ENCODE results near the gene BST2. TPM values are rescaled to one million over a fixed set of nuclear protein-coding genes. Genes with fewer than 3 reads are reported as not detected.

The BST2 gene
- total RNA-seq, 1 experiment from 2014 or later = 98.4 TPM

- ChIA-PET POLR2A (no interaction called here), CTCF (interaction anchor here (0.7 kb wide), 1 partner anchor 247 kb away, joined by 3 read pairs; no protein-coding TSS in a partner anchor)
- Mint-ChIP-seq H3K4me3 (ENCODE audit: unreplicated experiment) (no peak overlapping the region), H3K4me1 (ENCODE audit: low read depth, unreplicated experiment) (peaks cover 6% of the 10 kb centered on the region), H3K27ac (ENCODE audit: unreplicated experiment) (no peak overlapping the region), H3K27me3 (ENCODE audit: insufficient read depth, unreplicated experiment) (no peaks in the 10 kb centered on the region), H3K36me3 (ENCODE audit: insufficient read depth, unreplicated experiment) (peaks cover 14% of the 10 kb centered on the region), H3K9me3 (ENCODE audit: unreplicated experiment) (no peaks in the 10 kb centered on the region)
- peaks cover 8% of the 10 kb centered on the region; the same call in 1 of the 2 replicates for H3K4me1 ChIP-seq
- no peak for DNase-seq
- H3K9me3 ChIP-seq = no peaks in the 10 kb centered on the region
- H3K4me3 ChIP-seq (ENCODE audit: low read depth, low read length) = no peak overlapping the region
- TF ChIP-seq CTCF (IDR thresholded peaks at IDR 0.05; ENCODE audit: insufficient read depth in 1 of 2, low read depth in 1 of 2, low read length in 1 of 2, severe bottlenecking in 1 of 2, unreplicated experiment in 1 of 2) = no peak
- no peaks in the 10 kb centered on the region for H3K36me3 ChIP-seq (ENCODE audit: control insufficient read depth, insufficient read depth, low read length)
- H3K27me3 ChIP-seq (replicated peaks; ENCODE audit: control insufficient read depth, insufficient read depth, low read length) = no peaks in the 10 kb centered on the region
- intact Hi-C loops (cut with micrococcal nuclease; ENCODE audit: unreplicated experiment) = no loop called here
- BruUV-seq (replicated peaks) = no TSS peak
Observed at GRCh38 chr19:17421942-17422341, 16.5 kb upstream of the BST2 start.

- Histone ChIP-seq H3K4me3 (ENCODE audit: low read depth, low read length) (peak overlapping the region; percentile 85), H3K36me3 (ENCODE audit: control insufficient read depth, insufficient read depth, low read length) (no peaks in the 10 kb centered on the region), H3K9me3 (no peaks in the 10 kb centered on the region), H3K4me1 (peaks cover 8% of the 10 kb centered on the region; the same call in 1 of the 2 replicates), H3K27me3 (replicated peaks; ENCODE audit: control insufficient read depth, insufficient read depth, low read length) (no peaks in the 10 kb centered on the region)
- TSS peak; percentile 18 for BruUV-seq (replicated peaks)
- Mint-ChIP-seq H3K4me3 (ENCODE audit: unreplicated experiment) (peak overlapping the region; percentile 85), H3K36me3 (ENCODE audit: insufficient read depth, unreplicated experiment) (peaks cover 14% of the 10 kb centered on the region), H3K27ac (ENCODE audit: unreplicated experiment) (peak overlapping the region; percentile 19), H3K27me3 (ENCODE audit: insufficient read depth, unreplicated experiment) (no peaks in the 10 kb centered on the region), H3K9me3 (ENCODE audit: unreplicated experiment) (no peaks in the 10 kb centered on the region), H3K4me1 (ENCODE audit: low read depth, unreplicated experiment) (peaks cover 6% of the 10 kb centered on the region)
- CTCF ChIA-PET = no interaction called here
- peak in 1 of 2 experiments; percentile 24 for DNase-seq
- no peak for TF ChIP-seq CTCF (IDR thresholded peaks at IDR 0.05; ENCODE audit: insufficient read depth in 1 of 2, low read depth in 1 of 2, low read length in 1 of 2, severe bottlenecking in 1 of 2, unreplicated experiment in 1 of 2)
- intact Hi-C loops (cut with micrococcal nuclease; ENCODE audit: unreplicated experiment) = no loop called here
- POLR2A ChIA-PET = no interaction called here
Observed at GRCh38 chr19:17420475-17420924, 15.1 kb upstream of the BST2 start.

GRCh38 chr19:17419621-17420474 is 14.4 kb upstream of the BST2 start, which contains the start of gene MVB12A:
MVB12A (plus strand) TSS chr19:17420047; CDS start chr19:17420136, 89 bp downstream.
- H3K4me3 ChIP-seq (ENCODE audit: low read depth, low read length) = peak within 1 kb of the TSS; percentile 85
- peak; percentile 95 to 97 for DNase-seq
- Mint-ChIP-seq H3K4me1 (ENCODE audit: low read depth, unreplicated experiment) (peaks cover 11% of the 10 kb centered on the region), H3K36me3 (ENCODE audit: insufficient read depth, unreplicated experiment) (peaks cover 14% of the 10 kb centered on the region), H3K9me3 (ENCODE audit: unreplicated experiment) (no peaks in the 10 kb centered on the region), H3K27me3 (ENCODE audit: insufficient read depth, unreplicated experiment) (no peaks in the 10 kb centered on the region), H3K4me3 (ENCODE audit: unreplicated experiment) (peak within 1 kb of the TSS; percentile 85), H3K27ac (ENCODE audit: unreplicated experiment) (peak within 1 kb of the TSS; percentile 89)
- H3K9me3 ChIP-seq = no peaks in the 10 kb centered on the region
- CTCF ChIA-PET = interaction anchor here (0.6 to 1.4 kb wide), 8 partner anchors 10 to 347 kb away, joined by 3 to 6 read pairs (median 4); partner anchors contain the start of genes BST2 and DDA1
- intact Hi-C loops (cut with micrococcal nuclease; ENCODE audit: unreplicated experiment) = no loop called here
- POLR2A ChIA-PET = interaction anchor here (0.5 to 1.5 kb wide), 7 partner anchors 11 to 873 kb away, joined by 3 to 15 read pairs (median 5); partner anchors contain the start of genes BST2, DDA1, JUND and RPL18A
- no peak for TF ChIP-seq CTCF (IDR thresholded peaks at IDR 0.05; ENCODE audit: insufficient read depth in 1 of 2, low read depth in 1 of 2, low read length in 1 of 2, severe bottlenecking in 1 of 2, unreplicated experiment in 1 of 2)
- no peaks in the 10 kb centered on the region for H3K36me3 ChIP-seq (ENCODE audit: control insufficient read depth, insufficient read depth, low read length)
- no peaks in the 10 kb centered on the region for H3K27me3 ChIP-seq (replicated peaks; ENCODE audit: control insufficient read depth, insufficient read depth, low read length)
- no TSS peak for BruUV-seq (replicated peaks)
- peaks cover 8% of the 10 kb centered on the region; the same call in 1 of the 2 replicates for H3K4me1 ChIP-seq

Measured in Caco-2 (cell line).